ENCODE results near the gene CASP8.
"Not testable (repeated sequence)": the region's sequence is repeated elsewhere in the genome, so short reads cannot be mapped to it uniquely, and the experiment has no call there.

DNA sequence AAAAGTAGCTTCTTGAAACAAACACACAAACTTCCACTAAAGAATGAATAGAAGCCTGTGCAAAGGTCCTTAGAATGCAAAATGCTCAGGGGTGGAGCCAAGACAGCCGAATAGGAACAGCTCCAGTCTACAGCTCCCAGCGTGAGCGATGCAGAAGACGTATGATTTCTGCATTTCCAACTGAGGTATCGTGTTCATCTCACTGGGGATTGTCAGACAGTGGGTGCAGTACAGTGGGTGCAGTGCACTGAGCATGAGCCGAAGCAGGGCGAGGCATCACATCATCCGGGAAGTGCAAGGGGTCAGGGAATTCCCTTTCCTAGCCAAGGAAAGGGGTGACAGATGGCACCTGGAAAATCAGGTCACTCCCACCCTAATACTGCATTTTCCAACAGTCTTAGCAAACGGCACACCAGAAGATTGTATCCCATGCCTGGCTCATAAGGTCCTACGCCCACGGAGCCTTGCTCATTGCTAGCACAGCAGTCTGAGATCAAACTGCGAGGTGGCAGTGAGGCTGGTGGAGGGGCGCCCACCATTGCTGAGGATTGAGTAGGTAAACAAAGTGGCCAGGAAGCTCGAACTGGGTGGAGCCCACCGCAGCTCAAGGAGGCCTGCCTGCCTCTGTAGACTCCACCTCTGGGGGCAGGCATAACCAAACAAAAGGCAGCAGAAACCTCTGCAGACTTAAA, 30.3 kb downstream of the CASP8 start:
- TF ChIP-seq, protein P1, sequence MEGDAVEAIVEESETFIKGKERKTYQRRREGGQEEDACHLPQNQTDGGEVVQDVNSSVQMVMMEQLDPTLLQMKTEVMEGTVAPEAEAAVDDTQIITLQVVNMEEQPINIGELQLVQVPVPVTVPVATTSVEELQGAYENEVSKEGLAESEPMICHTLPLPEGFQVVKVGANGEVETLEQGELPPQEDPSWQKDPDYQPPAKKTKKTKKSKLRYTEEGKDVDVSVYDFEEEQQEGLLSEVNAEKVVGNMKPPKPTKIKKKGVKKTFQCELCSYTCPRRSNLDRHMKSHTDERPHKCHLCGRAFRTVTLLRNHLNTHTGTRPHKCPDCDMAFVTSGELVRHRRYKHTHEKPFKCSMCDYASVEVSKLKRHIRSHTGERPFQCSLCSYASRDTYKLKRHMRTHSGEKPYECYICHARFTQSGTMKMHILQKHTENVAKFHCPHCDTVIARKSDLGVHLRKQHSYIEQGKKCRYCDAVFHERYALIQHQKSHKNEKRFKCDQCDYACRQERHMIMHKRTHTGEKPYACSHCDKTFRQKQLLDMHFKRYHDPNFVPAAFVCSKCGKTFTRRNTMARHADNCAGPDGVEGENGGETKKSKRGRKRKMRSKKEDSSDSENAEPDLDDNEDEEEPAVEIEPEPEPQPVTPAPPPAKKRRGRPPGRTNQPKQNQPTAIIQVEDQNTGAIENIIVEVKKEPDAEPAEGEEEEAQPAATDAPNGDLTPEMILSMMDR (IDR thresholded peaks at IDR 0.05) = not testable (repeated sequence)
- TF ChIP-seq POLR2A (IDR thresholded peaks at IDR 0.05) = not testable (repeated sequence)
